GM23338 (cell line): Measurements from ENCODE around the gene MTPN.

ENCODE experiments used
- CREB1 ChIP-seq: fragments of 250-450 bp; sonication (Bioruptor Pico); IDR thresholded peaks from 2 replicates; pipeline ENCODE4 v1.5.0; 2020; ENCODE audit warnings: low read depth, mild to moderate bottlenecking, moderate library complexity
- EZH2 ChIP-seq: fragments of 200-600 bp; sonication (generic); IDR thresholded peaks from one replicate; pipeline ENCODE4 v1.8.0; 2017; ENCODE audit warnings: antibody characterized with exemption, mild to moderate bottlenecking, low read depth; ENCODE audit not compliant: unreplicated experiment
- EZH2phosphoT487 ChIP-seq: fragments of 200-600 bp; sonication (generic); IDR thresholded peaks from one replicate; pipeline ENCODE4 v1.8.1; 2018; ENCODE audit warnings: antibody characterized with exemption; ENCODE audit not compliant: unreplicated experiment
- POLR2AphosphoS5 ChIP-seq: IDR thresholded peaks from 2 replicates; pipeline ENCODE4 v1.6.1; 2016; ENCODE audit warnings: antibody characterized with exemption, low read depth
- ZNF114 ChIP-seq: fragments of 250-450 bp; sonication (Bioruptor Pico); IDR thresholded peaks from 2 replicates; pipeline ENCODE4 v1.5.0; 2020; ENCODE audit warnings: mild to moderate bottlenecking, moderate library complexity
- TF ChIP-seq, protein P1 (sequence below), 2 experiments: fragments of 200-600 bp in 1 of 2; sonication (generic) in 1 of 2; conservative IDR thresholded peaks; 2 replicates each; pipeline versions ENCODE4 v1.5.1 to v1.6.1; 2016 to 2017; ENCODE audit warnings: antibody characterized with exemption in 2 of 2, low read depth in 2 of 2, mild to moderate bottlenecking in 2 of 2, moderate library complexity in 1 of 2
- TF ChIP-seq, protein P2 (sequence below): IDR thresholded peaks from one replicate; pipeline ENCODE4 v1.6.1; 2018; ENCODE audit warnings: antibody characterized with exemption; ENCODE audit not compliant: unreplicated experiment
- TF ChIP-seq, protein P3 (sequence below): IDR thresholded peaks from 2 replicates; pipeline ENCODE4 v1.6.1; 2016; ENCODE audit warnings: antibody characterized with exemption

DNA sequence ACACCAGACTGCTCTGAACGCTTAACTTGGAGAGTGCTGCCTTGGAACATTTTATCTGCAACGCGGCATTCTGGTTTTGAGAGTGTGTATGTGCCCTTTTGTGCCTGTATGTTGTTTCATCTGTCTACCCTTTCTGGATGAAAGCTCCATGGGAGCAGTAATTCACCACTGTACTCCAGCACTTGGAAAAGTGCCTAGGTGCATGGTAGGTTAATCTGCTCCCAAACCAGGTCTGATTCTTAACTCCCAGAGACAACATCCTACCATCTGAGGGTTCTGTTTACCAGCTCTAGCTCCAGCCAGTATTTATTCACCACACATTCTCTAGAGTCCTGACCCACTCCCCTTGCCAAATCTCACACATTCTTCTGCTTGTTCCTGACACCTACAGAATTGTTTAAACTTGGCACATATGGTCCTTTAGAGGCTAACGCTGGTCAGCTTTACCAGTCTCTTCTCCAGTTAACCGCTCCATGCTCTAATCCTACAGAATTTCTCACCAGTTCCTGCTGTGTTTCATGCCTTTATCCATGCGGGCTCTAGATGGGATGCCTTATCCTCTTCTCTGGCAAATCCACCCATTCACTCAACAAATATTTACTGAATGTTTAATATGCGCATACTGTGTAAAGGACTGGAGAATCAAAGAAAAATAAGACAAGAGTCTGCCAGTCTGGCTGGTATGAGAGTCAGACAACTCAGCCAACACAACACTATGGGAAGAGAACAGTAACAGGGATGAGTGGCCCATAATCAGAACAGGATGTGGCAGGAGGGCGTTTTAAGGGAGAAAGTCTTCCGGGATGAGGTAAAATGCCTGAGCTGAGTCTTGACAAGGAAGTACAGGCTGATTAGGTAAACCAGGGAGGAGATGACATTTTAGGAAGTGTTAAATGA is 46.3 kb downstream of the MTPN start:
- TF ChIP-seq, protein P1, sequence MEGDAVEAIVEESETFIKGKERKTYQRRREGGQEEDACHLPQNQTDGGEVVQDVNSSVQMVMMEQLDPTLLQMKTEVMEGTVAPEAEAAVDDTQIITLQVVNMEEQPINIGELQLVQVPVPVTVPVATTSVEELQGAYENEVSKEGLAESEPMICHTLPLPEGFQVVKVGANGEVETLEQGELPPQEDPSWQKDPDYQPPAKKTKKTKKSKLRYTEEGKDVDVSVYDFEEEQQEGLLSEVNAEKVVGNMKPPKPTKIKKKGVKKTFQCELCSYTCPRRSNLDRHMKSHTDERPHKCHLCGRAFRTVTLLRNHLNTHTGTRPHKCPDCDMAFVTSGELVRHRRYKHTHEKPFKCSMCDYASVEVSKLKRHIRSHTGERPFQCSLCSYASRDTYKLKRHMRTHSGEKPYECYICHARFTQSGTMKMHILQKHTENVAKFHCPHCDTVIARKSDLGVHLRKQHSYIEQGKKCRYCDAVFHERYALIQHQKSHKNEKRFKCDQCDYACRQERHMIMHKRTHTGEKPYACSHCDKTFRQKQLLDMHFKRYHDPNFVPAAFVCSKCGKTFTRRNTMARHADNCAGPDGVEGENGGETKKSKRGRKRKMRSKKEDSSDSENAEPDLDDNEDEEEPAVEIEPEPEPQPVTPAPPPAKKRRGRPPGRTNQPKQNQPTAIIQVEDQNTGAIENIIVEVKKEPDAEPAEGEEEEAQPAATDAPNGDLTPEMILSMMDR (conservative IDR thresholded peaks at IDR 0.05; ENCODE audit: low read depth in 2 of 2) = no peak
- no peak for TF ChIP-seq EZH2phosphoT487
- TF ChIP-seq EZH2 = no peak
- TF ChIP-seq CREB1 (CRISPR knock-in tag) = no peak
- TF ChIP-seq, protein P2, sequence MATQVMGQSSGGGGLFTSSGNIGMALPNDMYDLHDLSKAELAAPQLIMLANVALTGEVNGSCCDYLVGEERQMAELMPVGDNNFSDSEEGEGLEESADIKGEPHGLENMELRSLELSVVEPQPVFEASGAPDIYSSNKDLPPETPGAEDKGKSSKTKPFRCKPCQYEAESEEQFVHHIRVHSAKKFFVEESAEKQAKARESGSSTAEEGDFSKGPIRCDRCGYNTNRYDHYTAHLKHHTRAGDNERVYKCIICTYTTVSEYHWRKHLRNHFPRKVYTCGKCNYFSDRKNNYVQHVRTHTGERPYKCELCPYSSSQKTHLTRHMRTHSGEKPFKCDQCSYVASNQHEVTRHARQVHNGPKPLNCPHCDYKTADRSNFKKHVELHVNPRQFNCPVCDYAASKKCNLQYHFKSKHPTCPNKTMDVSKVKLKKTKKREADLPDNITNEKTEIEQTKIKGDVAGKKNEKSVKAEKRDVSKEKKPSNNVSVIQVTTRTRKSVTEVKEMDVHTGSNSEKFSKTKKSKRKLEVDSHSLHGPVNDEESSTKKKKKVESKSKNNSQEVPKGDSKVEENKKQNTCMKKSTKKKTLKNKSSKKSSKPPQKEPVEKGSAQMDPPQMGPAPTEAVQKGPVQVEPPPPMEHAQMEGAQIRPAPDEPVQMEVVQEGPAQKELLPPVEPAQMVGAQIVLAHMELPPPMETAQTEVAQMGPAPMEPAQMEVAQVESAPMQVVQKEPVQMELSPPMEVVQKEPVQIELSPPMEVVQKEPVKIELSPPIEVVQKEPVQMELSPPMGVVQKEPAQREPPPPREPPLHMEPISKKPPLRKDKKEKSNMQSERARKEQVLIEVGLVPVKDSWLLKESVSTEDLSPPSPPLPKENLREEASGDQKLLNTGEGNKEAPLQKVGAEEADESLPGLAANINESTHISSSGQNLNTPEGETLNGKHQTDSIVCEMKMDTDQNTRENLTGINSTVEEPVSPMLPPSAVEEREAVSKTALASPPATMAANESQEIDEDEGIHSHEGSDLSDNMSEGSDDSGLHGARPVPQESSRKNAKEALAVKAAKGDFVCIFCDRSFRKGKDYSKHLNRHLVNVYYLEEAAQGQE = no peak
- no peak for TF ChIP-seq POLR2AphosphoS5
- TF ChIP-seq, protein P3, sequence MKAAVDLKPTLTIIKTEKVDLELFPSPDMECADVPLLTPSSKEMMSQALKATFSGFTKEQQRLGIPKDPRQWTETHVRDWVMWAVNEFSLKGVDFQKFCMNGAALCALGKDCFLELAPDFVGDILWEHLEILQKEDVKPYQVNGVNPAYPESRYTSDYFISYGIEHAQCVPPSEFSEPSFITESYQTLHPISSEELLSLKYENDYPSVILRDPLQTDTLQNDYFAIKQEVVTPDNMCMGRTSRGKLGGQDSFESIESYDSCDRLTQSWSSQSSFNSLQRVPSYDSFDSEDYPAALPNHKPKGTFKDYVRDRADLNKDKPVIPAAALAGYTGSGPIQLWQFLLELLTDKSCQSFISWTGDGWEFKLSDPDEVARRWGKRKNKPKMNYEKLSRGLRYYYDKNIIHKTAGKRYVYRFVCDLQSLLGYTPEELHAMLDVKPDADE = no peak
- no peak for TF ChIP-seq ZNF114
